Left ventricle myocardium superior (tissue), 1 donor: ENCODE results near the gene ACTG1. TPM values are rescaled to one million over a fixed set of nuclear protein-coding genes. Genes with fewer than 3 reads are reported as not detected.

Experiments used
- ATAC-seq: fragments of 200-7000 bp; cut with Tn5 transposase; one replicate; pipeline ENCODE4 v1.9.1; 2020; ENCODE audit warnings: mild to moderate bottlenecking, moderate library complexity
- DNase-seq: peaks from one replicate; pipeline ENCODE4 v3.0.0-alpha.2; 2020
- intact Hi-C: fragments of 100-400 bp; cut with micrococcal nuclease; formaldehyde crosslinking; loops from one replicate; pipeline ENCODE4 v1.11.0; 2022
- total RNA-seq: library from RNA; stranded (reverse); fragmentation: NEBNext Ultra II Directional; extraction: Animal tissue kit (Norgen Biotek cat#: 25700); gene quantifications from one replicate; pipeline ENCODE4 v1.2.1, GENCODE V29; 2021
- donor health status: DM: no; HTN: yes; CAD: no; lungs with severe emphysema.

The ACTG1 gene
- total RNA-seq, 1 donor from 2014 or later = 357 TPM

GRCh38 chr17:81546906-81547613, 34.5 kb upstream of the ACTG1 start:
- intact Hi-C loops = no loop called here
- no peak for DNase-seq
- no peak for ATAC-seq

- ATAC-seq (no peak), DNase-seq (no peak)
- intact Hi-C loops = no loop called here
Measured at GRCh38 chr17:81545160-81545949, 32.8 kb upstream of the ACTG1 start.

GRCh38 chr17:81544281-81544974, 31.8 kb upstream of the ACTG1 start:
- ATAC-seq = no peak
- intact Hi-C loops = no loop called here
- DNase-seq = no peak

- intact Hi-C loops = no loop called here
- DNase-seq = no peak
- ATAC-seq = no peak
Measured at GRCh38 chr17:81543756-81544155, 31.2 kb upstream of the ACTG1 start.

- ATAC-seq (peak; percentile 89), DNase-seq (peak; percentile 71)
- intact Hi-C loops = no loop called here
Measured at GRCh38 chr17:81543339-81543675, 30.7 kb upstream of the ACTG1 start.

GRCh38 chr17:81542431-81543338, 30.1 kb upstream of the ACTG1 start:
- ATAC-seq = no peak
- intact Hi-C loops = no loop called here
- DNase-seq = no peak

GRCh38 chr17:81541123-81541522, 28.5 kb upstream of the ACTG1 start:
- ATAC-seq = no peak
- DNase-seq = no peak
- intact Hi-C loops = no loop called here

GRCh38 chr17:81540676-81541027, 28.1 kb upstream of the ACTG1 start:
- intact Hi-C loops = no loop called here
- no peak for ATAC-seq
- no peak for DNase-seq

- no peak for DNase-seq
- intact Hi-C loops = no loop called here
- no peak for ATAC-seq
Measured at GRCh38 chr17:81539961-81540675, 27.5 kb upstream of the ACTG1 start.

- DNase-seq (no peak), ATAC-seq (no peak)
- intact Hi-C loops = no loop called here
Measured at GRCh38 chr17:81539571-81539900, 26.9 kb upstream of the ACTG1 start.

GRCh38 chr17:81538651-81539570, 26.3 kb upstream of the ACTG1 start:
- DNase-seq (no peak), ATAC-seq (no peak)
- intact Hi-C loops = no loop called here

- intact Hi-C loops = no loop called here
- no peak for DNase-seq
- ATAC-seq = no peak
Measured at GRCh38 chr17:81537856-81538555, 25.4 kb upstream of the ACTG1 start.

GRCh38 chr17:81537343-81537855, 24.8 kb upstream of the ACTG1 start:
- ATAC-seq = peak; percentile 59
- intact Hi-C loops = no loop called here
- peak; percentile 52 for DNase-seq

- peak; percentile 9 for ATAC-seq
- intact Hi-C loops = no loop called here
- no peak for DNase-seq
Measured at GRCh38 chr17:81536299-81537290, 24.0 kb upstream of the ACTG1 start.

GRCh38 chr17:81535480-81536298, 23.1 kb upstream of the ACTG1 start:
- ATAC-seq (no peak), DNase-seq (no peak)
- intact Hi-C loops = no loop called here
